ENCODE measurements around the gene EFCAB11. TPM values are rescaled to one million over a fixed set of nuclear protein-coding genes. Genes with fewer than 3 reads are reported as not detected.

Gene EFCAB11
- total RNA-seq, 3 donors from 2014 or later = 6.4 to 13.6 (median 6.9) TPM

GRCh38 chr14:89755816-89756215 lies 198.7 kb downstream of the EFCAB11 start:
- no peak for DNase-seq (ENCODE audit: low spot score in 2 of 2)
- intact Hi-C loops (cut with DNase I; ENCODE audit: low total_unique reads) = no loop called here
- no peak overlapping the region for H3K4me3 ChIP-seq
- no peak overlapping the region for H3K27ac ChIP-seq
- no peak for TF ChIP-seq POLR2AphosphoS5 (IDR thresholded peaks at IDR 0.05)
- TF ChIP-seq, protein P1, sequence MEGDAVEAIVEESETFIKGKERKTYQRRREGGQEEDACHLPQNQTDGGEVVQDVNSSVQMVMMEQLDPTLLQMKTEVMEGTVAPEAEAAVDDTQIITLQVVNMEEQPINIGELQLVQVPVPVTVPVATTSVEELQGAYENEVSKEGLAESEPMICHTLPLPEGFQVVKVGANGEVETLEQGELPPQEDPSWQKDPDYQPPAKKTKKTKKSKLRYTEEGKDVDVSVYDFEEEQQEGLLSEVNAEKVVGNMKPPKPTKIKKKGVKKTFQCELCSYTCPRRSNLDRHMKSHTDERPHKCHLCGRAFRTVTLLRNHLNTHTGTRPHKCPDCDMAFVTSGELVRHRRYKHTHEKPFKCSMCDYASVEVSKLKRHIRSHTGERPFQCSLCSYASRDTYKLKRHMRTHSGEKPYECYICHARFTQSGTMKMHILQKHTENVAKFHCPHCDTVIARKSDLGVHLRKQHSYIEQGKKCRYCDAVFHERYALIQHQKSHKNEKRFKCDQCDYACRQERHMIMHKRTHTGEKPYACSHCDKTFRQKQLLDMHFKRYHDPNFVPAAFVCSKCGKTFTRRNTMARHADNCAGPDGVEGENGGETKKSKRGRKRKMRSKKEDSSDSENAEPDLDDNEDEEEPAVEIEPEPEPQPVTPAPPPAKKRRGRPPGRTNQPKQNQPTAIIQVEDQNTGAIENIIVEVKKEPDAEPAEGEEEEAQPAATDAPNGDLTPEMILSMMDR (IDR thresholded peaks at IDR 0.05) = no peak
- TF ChIP-seq POLR2A (IDR thresholded peaks at IDR 0.05) = no peak
- no peaks in the 10 kb centered on the region for H3K27me3 ChIP-seq
- H3K36me3 ChIP-seq = no peaks in the 10 kb centered on the region
- no peaks in the 10 kb centered on the region for H3K4me1 ChIP-seq
- peaks cover 0 to 4% of the 10 kb centered on the region in 2 donors for H3K9me3 ChIP-seq

GRCh38 chr14:89753828-89754412 lies 200.6 kb downstream of the EFCAB11 start:
- TF ChIP-seq POLR2AphosphoS5 (IDR thresholded peaks at IDR 0.05) = no peak
- TF ChIP-seq POLR2A (IDR thresholded peaks at IDR 0.05) = no peak
- TF ChIP-seq, protein P1 (IDR thresholded peaks at IDR 0.05) = no peak

DNA sequence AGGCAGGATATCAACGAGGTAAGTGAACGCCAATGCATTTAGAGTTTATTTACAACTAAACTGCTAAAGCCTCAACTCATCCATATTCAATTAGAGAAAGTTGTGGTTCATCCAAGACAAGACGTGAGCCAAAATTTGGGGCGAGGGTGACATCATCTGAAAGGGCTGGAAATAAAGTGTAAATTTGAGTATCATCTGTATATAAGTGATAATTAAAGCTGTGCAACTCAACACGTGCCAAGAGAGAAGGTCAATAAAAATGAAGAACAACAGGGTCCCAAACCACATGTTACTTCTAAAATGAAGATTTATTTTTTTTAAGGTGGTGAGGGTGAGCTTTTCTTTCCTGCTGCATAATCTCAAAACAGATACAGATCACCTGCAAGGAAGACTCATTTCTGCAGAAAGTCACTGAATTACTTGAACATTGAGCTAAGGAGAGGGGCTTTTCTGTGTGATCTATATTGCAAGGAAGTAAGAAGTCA lies 203.6 kb downstream of the EFCAB11 start:
- TF ChIP-seq, protein P1 (IDR thresholded peaks at IDR 0.05) = no peak
- no peak for TF ChIP-seq POLR2AphosphoS5 (IDR thresholded peaks at IDR 0.05)
- TF ChIP-seq POLR2A (IDR thresholded peaks at IDR 0.05) = no peak

More at GRCh38 chr14:89753828-89754412, 200.6 kb downstream of the EFCAB11 start:
- H3K4me1 ChIP-seq = no peaks in the 10 kb centered on the region
- no peak for DNase-seq (ENCODE audit: low spot score in 2 of 2)
- intact Hi-C loops (cut with DNase I; ENCODE audit: low total_unique reads) = no loop called here
- no peak overlapping the region for H3K4me3 ChIP-seq
- H3K27me3 ChIP-seq = no peaks in the 10 kb centered on the region
- no peaks in the 10 kb centered on the region for H3K36me3 ChIP-seq
- peaks cover 0 to 4% of the 10 kb centered on the region in 2 donors for H3K9me3 ChIP-seq
- no peak overlapping the region for H3K27ac ChIP-seq

GRCh38 chr14:89750281-89750755 lies 204.2 kb downstream of the EFCAB11 start:
- Histone ChIP-seq H3K27ac (no peak overlapping the region), H3K36me3 (no peaks in the 10 kb centered on the region), H3K4me3 (no peak overlapping the region), H3K4me1 (no peaks in the 10 kb centered on the region), H3K27me3 (no peaks in the 10 kb centered on the region), H3K9me3 (no peaks in the 10 kb centered on the region)
- intact Hi-C loops (cut with DNase I; ENCODE audit: low total_unique reads) = no loop called here
- TF ChIP-seq, protein P1 (IDR thresholded peaks at IDR 0.05) = no peak
- TF ChIP-seq POLR2A (IDR thresholded peaks at IDR 0.05) (no peak), POLR2AphosphoS5 (IDR thresholded peaks at IDR 0.05) (no peak)
- no peak for DNase-seq (ENCODE audit: low spot score in 2 of 2)

More for the DNA sequence above, 203.6 kb downstream of the EFCAB11 start:
- Histone ChIP-seq H3K36me3 (no peaks in the 10 kb centered on the region), H3K9me3 (peaks cover 0 to 4% of the 10 kb centered on the region in 2 donors), H3K27me3 (no peaks in the 10 kb centered on the region), H3K27ac (no peak overlapping the region), H3K4me1 (no peaks in the 10 kb centered on the region), H3K4me3 (no peak overlapping the region)
- no peak for DNase-seq (ENCODE audit: low spot score in 2 of 2)
- intact Hi-C loops (cut with DNase I; ENCODE audit: low total_unique reads) = no loop called here

DNA sequence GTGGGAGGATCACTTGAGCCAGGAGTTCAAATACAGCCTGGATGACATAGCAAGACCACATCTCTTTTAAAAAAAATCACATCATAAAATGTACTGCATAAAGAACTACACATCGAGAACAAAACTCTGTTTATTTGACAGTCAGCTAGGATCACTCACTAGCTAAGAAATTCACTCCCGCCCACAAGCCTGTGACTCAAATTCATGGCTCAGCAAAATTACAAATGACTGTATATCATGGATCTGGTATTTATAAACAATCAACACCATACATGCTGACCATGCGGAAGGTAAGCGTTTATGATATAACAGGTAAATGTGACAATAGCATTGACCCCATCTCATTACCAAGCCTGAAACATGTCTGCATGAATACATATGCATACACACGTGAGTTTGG lies 206.5 kb downstream of the EFCAB11 start:
- Histone ChIP-seq H3K36me3 (no peaks in the 10 kb centered on the region), H3K27me3 (no peaks in the 10 kb centered on the region), H3K27ac (no peak overlapping the region), H3K4me3 (no peak overlapping the region), H3K4me1 (no peaks in the 10 kb centered on the region), H3K9me3 (no peaks in the 10 kb centered on the region)
- DNase-seq (ENCODE audit: low spot score in 2 of 2) = no peak
- intact Hi-C loops (cut with DNase I; ENCODE audit: low total_unique reads) = no loop called here
- TF ChIP-seq POLR2A (IDR thresholded peaks at IDR 0.05) = no peak
- no peak for TF ChIP-seq POLR2AphosphoS5 (IDR thresholded peaks at IDR 0.05)
- TF ChIP-seq, protein P1 (IDR thresholded peaks at IDR 0.05) = no peak

All from breast epithelium (tissue), 4 donors.